ENCODE data around the gene C10orf67.

Gene C10orf67

DNA sequence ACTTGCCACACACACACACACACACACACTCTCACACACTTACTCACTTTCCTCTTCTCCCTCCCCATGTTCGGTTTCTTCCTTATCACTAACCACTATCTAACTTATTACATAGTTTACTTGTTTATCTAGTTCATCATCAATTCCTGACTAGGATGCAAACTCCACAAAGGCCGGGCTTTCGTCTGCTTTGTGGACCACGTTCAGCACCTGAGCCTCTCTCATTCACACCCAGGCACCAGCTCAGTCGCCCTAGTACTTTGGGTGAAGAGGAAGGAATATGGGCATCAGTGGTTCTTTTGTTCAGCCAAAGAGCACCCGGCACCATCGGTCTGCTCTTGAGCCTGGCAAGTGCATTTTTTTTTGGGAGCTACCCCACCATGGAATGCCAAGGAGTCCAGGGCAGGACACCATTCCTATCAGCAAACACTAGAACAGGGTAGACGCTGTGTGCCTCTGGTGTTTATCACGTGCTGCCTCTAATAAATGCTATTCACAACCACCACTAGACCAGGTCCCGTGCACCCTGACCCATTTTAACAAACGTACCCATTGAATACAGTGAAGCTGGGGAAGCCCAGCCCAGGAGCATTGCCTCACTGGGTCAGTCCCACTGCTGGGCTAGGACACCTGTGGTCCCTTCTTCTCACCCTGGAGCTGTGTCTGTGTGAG lies 2.2 kb downstream of the C10orf67 start:
- TF ChIP-seq, protein P1, sequence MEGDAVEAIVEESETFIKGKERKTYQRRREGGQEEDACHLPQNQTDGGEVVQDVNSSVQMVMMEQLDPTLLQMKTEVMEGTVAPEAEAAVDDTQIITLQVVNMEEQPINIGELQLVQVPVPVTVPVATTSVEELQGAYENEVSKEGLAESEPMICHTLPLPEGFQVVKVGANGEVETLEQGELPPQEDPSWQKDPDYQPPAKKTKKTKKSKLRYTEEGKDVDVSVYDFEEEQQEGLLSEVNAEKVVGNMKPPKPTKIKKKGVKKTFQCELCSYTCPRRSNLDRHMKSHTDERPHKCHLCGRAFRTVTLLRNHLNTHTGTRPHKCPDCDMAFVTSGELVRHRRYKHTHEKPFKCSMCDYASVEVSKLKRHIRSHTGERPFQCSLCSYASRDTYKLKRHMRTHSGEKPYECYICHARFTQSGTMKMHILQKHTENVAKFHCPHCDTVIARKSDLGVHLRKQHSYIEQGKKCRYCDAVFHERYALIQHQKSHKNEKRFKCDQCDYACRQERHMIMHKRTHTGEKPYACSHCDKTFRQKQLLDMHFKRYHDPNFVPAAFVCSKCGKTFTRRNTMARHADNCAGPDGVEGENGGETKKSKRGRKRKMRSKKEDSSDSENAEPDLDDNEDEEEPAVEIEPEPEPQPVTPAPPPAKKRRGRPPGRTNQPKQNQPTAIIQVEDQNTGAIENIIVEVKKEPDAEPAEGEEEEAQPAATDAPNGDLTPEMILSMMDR (IDR thresholded peaks at IDR 0.05), result no peak
- Mint-ChIP-seq H3K9me3 (no peaks in the 10 kb centered on the region), H3K36me3 (ENCODE audit: low read depth) (no peaks in the 10 kb centered on the region), H3K4me3 (peak overlapping the region; percentile 7), H3K27ac (peak overlapping the region; percentile 16), H3K27me3 (ENCODE audit: low read depth, poor library complexity) (peaks cover 3% of the 10 kb centered on the region), H3K4me1 (peaks cover 56% of the 10 kb centered on the region)
- no peak for DNase-seq

DNA sequence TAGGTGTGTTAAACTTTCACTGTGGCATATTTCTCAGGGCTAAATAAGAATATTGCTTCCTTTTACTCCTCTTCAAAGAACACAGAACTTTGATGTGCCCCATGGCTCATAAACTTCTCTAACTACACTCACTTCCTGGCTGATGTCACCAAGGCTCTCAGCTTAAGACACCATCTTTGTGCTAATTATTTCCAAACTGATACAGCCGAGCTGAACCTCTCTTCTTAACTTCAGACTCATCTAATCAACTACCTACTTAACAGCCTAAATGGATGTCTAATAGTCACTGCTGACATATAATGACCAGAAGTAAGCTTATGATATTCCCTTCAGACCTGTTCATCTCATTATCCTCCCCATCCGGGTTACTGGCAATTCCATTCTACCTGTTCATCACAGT lies 3.6 kb downstream of the C10orf67 start:
- no peaks in the 10 kb centered on the region for H3K36me3 Mint-ChIP-seq (ENCODE audit: low read depth)
- H3K27me3 Mint-ChIP-seq (ENCODE audit: low read depth, poor library complexity), result peaks cover 6% of the 10 kb centered on the region
- H3K27ac Mint-ChIP-seq, result peak overlapping the region; percentile 80
- H3K9me3 Mint-ChIP-seq, result no peaks in the 10 kb centered on the region
- TF ChIP-seq, protein P1 (IDR thresholded peaks at IDR 0.05), result no peak
- no peak for DNase-seq
- H3K4me1 Mint-ChIP-seq, result peaks cover 53% of the 10 kb centered on the region
- no peak overlapping the region for H3K4me3 Mint-ChIP-seq

DNA sequence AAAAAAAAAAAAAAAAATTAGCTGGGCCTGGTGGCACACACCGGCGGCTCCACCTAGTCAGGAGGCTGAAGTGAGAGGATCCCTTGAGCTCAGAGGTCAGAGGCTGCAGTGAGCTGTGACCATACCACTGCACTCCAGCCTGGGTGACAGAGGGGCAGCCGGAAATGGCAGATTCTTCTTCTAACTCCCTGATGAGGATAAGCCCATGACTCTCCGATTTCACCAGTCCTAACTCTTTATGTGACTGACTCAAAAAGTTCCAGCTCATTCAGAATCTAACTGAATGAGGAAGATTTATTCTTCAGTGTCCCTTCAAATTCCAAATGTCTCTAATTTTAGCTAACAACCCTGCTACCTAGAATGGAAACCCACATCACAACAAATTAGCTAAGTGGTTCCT lies 4.2 kb downstream of the C10orf67 start:
- Mint-ChIP-seq H3K27ac (peak overlapping the region; percentile 44), H3K4me3 (no peak overlapping the region), H3K4me1 (peaks cover 47% of the 10 kb centered on the region), H3K9me3 (no peaks in the 10 kb centered on the region), H3K27me3 (ENCODE audit: low read depth, poor library complexity) (peaks cover 5% of the 10 kb centered on the region), H3K36me3 (ENCODE audit: low read depth) (no peaks in the 10 kb centered on the region)
- TF ChIP-seq, protein P1 (IDR thresholded peaks at IDR 0.05), result no peak
- DNase-seq, result no peak

DNA sequence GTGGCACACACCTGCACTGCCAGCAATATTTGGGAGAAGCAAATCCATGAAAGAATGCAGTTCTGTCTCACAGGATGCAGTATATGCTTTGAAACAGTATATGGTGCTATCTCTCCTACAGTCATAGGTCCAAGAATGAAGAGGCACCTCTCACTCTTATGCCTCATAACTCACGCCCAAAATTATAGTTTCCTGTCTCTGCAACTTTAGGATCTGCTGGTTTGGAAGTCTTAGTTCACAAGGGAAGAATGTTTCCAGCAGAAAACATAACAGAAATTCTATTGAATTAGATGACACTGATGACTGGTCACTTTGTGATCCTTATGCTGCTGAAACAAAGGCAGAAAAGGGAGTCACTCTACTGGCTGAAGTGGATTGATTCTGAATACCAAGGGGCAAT lies 5.7 kb downstream of the C10orf67 start:
- TF ChIP-seq, protein P1 (IDR thresholded peaks at IDR 0.05), result no peak
- Mint-ChIP-seq H3K4me1 (peaks cover 38% of the 10 kb centered on the region), H3K36me3 (ENCODE audit: low read depth) (no peaks in the 10 kb centered on the region), H3K27ac (no peak overlapping the region), H3K4me3 (no peak overlapping the region), H3K27me3 (ENCODE audit: low read depth, poor library complexity) (peaks cover 3% of the 10 kb centered on the region), H3K9me3 (no peaks in the 10 kb centered on the region)
- no peak for DNase-seq

DNA sequence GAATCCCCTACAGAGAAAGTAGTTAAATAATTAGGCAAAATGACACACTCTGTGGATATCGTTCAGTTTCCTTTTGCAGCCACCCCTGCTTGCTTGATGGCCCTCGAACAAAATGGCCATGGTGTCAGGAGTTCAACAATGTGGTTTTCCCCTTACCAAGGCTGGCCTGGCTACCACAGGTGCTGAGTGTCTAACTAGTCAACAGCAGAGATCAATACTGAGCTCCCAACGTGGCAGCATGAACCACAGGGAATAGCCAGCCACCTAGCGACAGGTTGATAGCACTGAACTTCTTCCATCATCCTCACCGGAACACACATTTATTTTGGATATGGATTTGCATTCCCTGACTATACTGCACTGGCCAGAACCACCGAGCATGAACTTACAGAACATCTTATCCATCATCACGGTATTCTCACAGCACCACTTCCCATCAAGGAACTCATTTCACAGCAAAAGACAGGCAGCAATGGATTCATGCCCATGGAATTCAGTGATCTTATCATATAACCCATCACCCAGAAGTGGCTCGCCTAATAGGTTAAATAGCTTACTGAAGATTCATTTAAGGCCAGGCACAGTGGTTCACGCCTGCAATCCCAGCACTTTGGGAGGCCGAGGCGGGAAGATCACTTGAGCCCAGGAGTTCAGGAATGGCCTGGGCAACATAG lies 6.3 kb downstream of the C10orf67 start:
- Mint-ChIP-seq H3K27ac (no peak overlapping the region), H3K9me3 (no peaks in the 10 kb centered on the region), H3K4me3 (no peak overlapping the region), H3K4me1 (peaks cover 38% of the 10 kb centered on the region), H3K36me3 (ENCODE audit: low read depth) (no peaks in the 10 kb centered on the region), H3K27me3 (ENCODE audit: low read depth, poor library complexity) (peaks cover 3% of the 10 kb centered on the region)
- TF ChIP-seq, protein P1 (IDR thresholded peaks at IDR 0.05), result no peak
- DNase-seq, result no peak

DNA sequence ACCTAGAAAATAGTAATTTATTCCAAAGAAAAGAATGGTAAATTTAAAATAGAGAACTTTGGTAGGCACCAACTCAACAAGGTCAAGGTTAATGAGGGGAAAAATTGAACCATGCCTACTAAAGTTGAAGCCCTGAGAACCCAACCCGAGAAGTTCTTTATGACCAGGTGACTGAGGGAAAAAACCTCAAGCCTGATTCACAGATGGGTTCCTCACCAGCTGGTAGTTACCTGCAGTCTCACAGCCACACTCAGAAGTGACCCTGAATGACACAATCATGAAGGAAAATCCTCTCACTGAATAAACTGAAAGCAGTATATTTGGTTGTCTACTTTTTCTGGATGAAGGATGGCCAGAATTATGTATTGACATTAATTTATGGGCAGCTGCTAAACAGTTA lies 7.0 kb downstream of the C10orf67 start:
- peaks cover 32% of the 10 kb centered on the region for H3K4me1 Mint-ChIP-seq
- H3K4me3 Mint-ChIP-seq, result no peak overlapping the region
- DNase-seq, result no peak
- H3K9me3 Mint-ChIP-seq, result no peaks in the 10 kb centered on the region
- TF ChIP-seq, protein P1 (IDR thresholded peaks at IDR 0.05), result no peak
- no peak overlapping the region for H3K27ac Mint-ChIP-seq
- H3K27me3 Mint-ChIP-seq (ENCODE audit: low read depth, poor library complexity), result peaks cover 3% of the 10 kb centered on the region
- H3K36me3 Mint-ChIP-seq (ENCODE audit: low read depth), result no peaks in the 10 kb centered on the region

Data from nephron progenitor cell (in vitro differentiated cells).